ENCODE measurements around the gene EDN2.

Gene EDN2

DNA sequence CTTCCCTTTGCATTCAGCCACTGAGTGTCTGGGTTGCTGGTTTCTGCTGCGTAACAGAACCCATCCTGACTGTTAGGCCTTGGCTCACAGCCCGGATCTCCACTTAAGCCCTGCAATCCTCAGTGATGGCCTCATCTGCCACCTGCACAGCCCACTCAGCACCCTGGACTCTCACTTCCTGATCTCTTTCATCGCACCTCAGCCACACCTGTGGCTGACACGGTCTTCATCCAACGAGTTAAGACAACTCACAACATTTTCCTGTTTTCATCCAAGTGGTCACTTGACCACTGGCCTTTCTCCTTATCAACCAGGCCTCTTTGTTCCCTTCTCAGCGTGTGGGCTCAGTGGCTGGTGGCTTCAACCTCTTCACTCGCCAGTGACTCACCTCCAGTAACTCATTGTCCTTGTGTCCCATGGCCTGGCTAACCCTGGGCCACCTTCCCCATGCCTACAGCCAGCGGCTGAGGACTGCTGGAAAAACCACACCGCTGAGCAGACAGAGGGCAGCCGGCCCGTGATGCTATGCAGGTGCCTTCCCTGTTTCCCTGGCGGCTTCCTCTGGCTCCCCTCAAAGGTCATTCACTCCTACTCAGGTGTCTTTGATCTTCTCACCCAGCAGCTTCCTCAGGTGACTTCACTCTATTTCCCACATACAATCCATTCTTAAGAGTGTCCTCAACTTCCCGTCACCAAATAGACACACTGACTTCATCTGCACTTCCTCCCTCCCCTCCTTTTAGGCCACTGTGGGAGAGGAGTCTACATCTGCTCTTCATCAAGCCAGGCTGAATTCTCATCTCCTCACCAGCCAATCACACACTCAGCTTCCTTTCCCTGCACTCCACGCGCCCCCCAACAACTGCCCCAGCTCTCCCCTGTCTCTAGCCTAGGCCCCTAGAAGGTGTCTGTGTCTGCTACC is 19.9 kb upstream of the EDN2 start:
- Histone ChIP-seq H4K20me1 (peaks cover 0 to 45% (median 11%) of the 10 kb centered on the region in 11 experiments; a peak in 10 of 22 replicates), H3K4me2 (peak overlapping the region in 7 of 11 experiments; percentile 1 to 40 (median 18); a peak in 7 of 22 replicates), H3K9ac (no peak overlapping the region), H3K4me1 (peaks cover 6 to 38% (median 21%) of the 10 kb centered on the region in 10 experiments; a peak in 18 of 20 replicates), H3K27ac (no peak overlapping the region), H3K4me3 (no peak overlapping the region), H3K9me3 (replicated peaks in 1 of 11) (no peaks in the 10 kb centered on the region), H3K36me3 (no peaks in the 10 kb centered on the region), H3K27me3 (peaks cover 0 to 8% (median 0%) of the 10 kb centered on the region in 11 experiments; a peak in 4 of 22 replicates)
- no peak for TF ChIP-seq Cebpa-rat (IDR thresholded peaks at IDR 0.05)

DNA sequence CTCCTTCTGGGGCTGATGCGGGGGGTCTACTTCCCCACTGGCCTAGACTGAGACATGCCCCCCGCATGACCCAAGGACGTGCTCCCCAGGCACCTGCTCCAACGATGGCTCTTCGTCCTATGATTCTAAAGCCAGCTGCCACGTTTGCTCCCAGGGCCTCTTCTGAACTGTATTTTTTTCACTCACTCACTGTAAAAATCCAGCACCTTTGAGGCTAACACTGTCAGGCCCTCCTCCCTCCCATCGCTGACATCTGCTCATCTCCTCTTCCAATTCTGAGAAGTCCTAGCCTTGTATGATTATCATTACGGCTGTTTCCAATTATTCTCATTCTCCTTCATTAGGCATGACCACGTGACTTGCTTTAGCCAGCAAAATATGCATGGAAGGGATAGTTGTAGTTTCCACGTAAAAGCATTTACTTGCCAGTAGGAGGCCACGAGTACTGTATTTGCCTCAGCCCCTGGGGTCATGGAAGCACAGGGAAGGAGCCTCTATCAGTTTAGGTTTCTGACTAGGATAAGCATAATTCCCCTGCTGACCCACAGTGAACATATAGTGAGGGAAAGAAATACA is 19.1 kb upstream of the EDN2 start:
- Histone ChIP-seq H4K20me1 (peaks cover 0 to 38% (median 6%) of the 10 kb centered on the region in 11 experiments; a peak in 8 of 22 replicates), H3K4me3 (no peak overlapping the region), H3K4me1 (peaks cover 6 to 38% (median 23%) of the 10 kb centered on the region in 10 experiments; a peak in 19 of 20 replicates), H3K9me3 (replicated peaks in 1 of 11) (no peaks in the 10 kb centered on the region), H3K9ac (no peak overlapping the region), H3K27me3 (peaks cover 0 to 7% (median 0%) of the 10 kb centered on the region in 11 experiments; a peak in 4 of 22 replicates), H3K36me3 (no peaks in the 10 kb centered on the region), H3K27ac (no peak overlapping the region), H3K4me2 (peak overlapping the region in 5 of 11 experiments; percentile 1 to 40 (median 9); a peak in 5 of 22 replicates)
- TF ChIP-seq Cebpa-rat (IDR thresholded peaks at IDR 0.05) = no peak

DNA sequence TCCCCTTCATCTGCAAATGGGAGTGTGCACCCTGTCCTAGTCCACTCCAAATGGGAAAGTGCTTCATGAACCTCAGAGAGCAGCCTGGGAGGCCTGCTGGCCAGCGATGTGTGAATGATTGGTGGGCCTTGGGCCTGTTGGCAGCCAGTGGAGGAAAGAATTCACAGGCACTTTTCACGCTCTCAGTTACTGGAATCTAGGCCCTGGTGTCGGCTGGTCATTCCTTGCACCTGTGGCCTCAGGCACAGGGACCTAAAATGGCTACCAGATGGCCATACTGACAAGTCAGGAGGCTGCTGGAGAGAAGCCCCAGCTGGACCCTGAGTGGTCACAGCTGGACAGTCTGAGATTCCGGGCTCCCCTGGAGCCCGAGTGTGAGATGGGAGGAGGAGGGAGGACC is 18.4 kb upstream of the EDN2 start:
- Histone ChIP-seq H3K27me3 (peaks cover 0 to 5% (median 0%) of the 10 kb centered on the region in 11 experiments; a peak in 3 of 22 replicates), H3K4me2 (0 out of 22 replicates have a peak overlapping the region, but pooled peaks of 1 of the 11 experiments have one; percentile 40), H3K36me3 (no peaks in the 10 kb centered on the region), H3K27ac (no peak overlapping the region), H3K9me3 (replicated peaks in 1 of 11) (no peaks in the 10 kb centered on the region), H3K4me1 (peaks cover 6 to 39% (median 26%) of the 10 kb centered on the region in 10 experiments; a peak in 19 of 20 replicates), H3K4me3 (no peak overlapping the region), H4K20me1 (peaks cover 0 to 31% (median 2%) of the 10 kb centered on the region in 11 experiments; a peak in 8 of 22 replicates), H3K9ac (no peak overlapping the region)
- no peak for TF ChIP-seq Cebpa-rat (IDR thresholded peaks at IDR 0.05)

DNA sequence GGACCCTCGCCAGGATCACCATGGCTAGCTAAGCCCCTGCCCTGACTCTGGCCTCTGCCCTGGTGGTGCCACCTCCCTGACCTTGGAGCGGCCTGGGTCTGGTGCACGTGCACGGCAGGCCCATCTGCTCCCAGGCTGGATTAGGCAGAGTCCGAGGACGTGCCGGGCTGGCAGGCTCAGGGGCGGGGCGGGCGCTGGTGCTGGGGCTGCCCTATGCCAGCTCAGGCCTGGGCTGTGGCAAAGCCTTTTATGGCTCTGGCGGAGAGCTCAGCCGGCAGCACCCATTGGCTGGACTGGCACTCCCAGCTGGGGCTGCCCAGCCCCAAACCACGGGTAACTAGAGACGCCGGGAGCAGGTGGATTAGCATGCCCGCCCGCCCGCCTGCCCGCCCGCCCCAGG is 17.1 kb upstream of the EDN2 start:
- no peak for TF ChIP-seq Cebpa-rat (IDR thresholded peaks at IDR 0.05)
- no peak overlapping the region for H3K9ac ChIP-seq
- peaks cover 8 to 52% (median 35%) of the 10 kb centered on the region in 10 experiments; a peak in 19 of 20 replicates for H3K4me1 ChIP-seq
- H4K20me1 ChIP-seq = peaks cover 0 to 21% (median 0%) of the 10 kb centered on the region in 11 experiments; a peak in 4 of 22 replicates
- H3K4me3 ChIP-seq = no peak overlapping the region
- no peaks in the 10 kb centered on the region for H3K9me3 ChIP-seq (replicated peaks in 1 of 11)
- no peak overlapping the region for H3K27ac ChIP-seq
- no peak overlapping the region for H3K4me2 ChIP-seq
- H3K27me3 ChIP-seq = peaks cover 1 to 7% (median 4%) of the 10 kb centered on the region in 11 experiments; a peak in 17 of 22 replicates
- H3K36me3 ChIP-seq = no peaks in the 10 kb centered on the region

DNA sequence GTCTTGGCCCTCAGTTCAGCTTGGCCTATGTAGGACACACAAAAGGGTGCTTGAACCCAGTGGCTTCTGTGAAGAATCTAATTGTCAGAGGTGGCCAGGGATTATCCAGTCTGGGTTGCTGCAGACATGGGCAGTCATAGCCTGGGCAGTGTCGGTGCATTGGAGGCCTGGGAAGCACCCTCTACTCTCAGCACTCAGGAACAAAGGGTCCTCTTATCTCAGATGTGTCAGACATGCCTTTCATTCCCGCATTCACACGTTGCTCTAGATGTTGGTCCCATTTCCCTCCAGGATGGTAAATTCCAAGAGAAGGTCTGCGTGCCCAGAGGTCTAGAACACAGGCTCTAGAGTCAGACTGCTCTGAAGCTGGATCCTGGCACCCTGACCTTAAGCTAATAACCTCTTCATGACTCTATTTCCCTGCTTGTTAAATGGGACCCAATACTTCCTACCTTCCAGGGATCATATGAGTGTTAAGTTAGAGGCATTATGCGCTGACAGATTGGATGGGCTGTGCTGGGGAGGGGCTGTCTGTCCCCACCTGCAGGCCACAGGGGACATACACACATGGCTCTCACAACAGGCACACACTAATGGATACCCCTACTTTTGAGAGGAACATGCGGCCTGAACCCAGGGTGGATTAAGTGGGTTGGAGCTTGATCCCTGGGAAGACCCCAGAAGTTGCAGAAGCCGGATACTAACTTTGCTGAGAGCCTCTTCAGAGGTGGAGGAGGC is 16.5 kb upstream of the EDN2 start:
- no peaks in the 10 kb centered on the region for H3K9me3 ChIP-seq (replicated peaks in 1 of 11)
- H3K27ac ChIP-seq = no peak overlapping the region
- no peak for TF ChIP-seq Cebpa-rat (IDR thresholded peaks at IDR 0.05)
- H3K4me3 ChIP-seq = no peak overlapping the region
- H3K27me3 ChIP-seq = peaks cover 8 to 14% (median 11%) of the 10 kb centered on the region in 11 experiments; a peak in 21 of 22 replicates
- H3K36me3 ChIP-seq = no peaks in the 10 kb centered on the region
- H3K4me1 ChIP-seq = peaks cover 12 to 59% (median 41%) of the 10 kb centered on the region in 10 experiments; a peak in 19 of 20 replicates
- no peak overlapping the region for H3K4me2 ChIP-seq
- H3K9ac ChIP-seq = no peak overlapping the region
- H4K20me1 ChIP-seq = peaks cover 0 to 15% (median 0%) of the 10 kb centered on the region in 11 experiments; a peak in 4 of 22 replicates

DNA sequence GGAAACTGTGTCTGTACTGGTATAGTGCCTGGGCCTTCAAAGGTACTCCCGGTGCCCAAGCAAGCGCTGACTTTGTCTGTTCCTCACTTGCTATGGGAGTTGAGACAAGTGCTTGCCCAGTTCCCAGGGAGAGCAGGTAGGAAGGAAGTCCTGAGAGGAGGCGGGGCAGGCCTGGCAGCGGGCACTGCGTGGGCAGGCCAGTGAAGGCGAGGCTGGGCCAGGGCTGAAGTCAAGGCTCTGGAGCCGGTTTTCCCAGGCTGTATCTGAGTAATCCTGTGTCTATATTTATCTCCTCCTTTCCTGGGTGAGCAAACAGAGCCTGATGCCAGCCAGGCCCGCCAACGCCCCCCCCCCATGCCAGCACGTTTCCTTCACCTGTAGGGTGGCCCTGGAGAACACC is 15.9 kb upstream of the EDN2 start:
- peaks cover 0 to 11% (median 0%) of the 10 kb centered on the region in 11 experiments; a peak in 2 of 22 replicates for H4K20me1 ChIP-seq
- no peaks in the 10 kb centered on the region for H3K36me3 ChIP-seq
- H3K27me3 ChIP-seq = peaks cover 13 to 19% (median 17%) of the 10 kb centered on the region in 11 experiments
- no peak overlapping the region for H3K4me3 ChIP-seq
- H3K9me3 ChIP-seq (replicated peaks in 1 of 11) = no peaks in the 10 kb centered on the region
- no peak overlapping the region; a peak in 1 of 22 replicates for H3K4me2 ChIP-seq
- H3K4me1 ChIP-seq = peaks cover 17 to 64% (median 47%) of the 10 kb centered on the region in 10 experiments; a peak in 19 of 20 replicates
- H3K27ac ChIP-seq = no peak overlapping the region
- TF ChIP-seq Cebpa-rat (IDR thresholded peaks at IDR 0.05) = no peak
- H3K9ac ChIP-seq = no peak overlapping the region

DNA sequence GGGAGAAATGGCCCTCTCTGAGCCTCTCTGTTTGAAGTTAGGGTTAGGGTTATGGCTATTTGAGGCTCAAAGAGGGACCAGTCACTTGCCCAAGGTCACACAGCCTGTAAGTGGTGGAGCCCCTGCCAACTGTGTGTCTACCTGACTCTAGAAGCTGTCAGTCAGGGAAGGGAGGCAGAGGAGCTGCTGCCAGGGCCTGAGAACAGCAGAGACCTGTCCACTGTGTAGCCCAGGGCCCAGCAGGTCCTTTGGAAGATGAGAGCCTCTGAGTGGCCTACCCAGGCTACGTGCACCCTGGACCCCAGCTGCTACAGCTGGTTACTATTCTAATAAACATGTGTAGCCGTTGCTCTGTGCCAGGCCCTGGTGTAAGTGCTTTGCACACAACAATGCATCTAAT is 15.1 kb upstream of the EDN2 start:
- Histone ChIP-seq H3K4me1 (peaks cover 17 to 65% (median 49%) of the 10 kb centered on the region in 10 experiments; a peak in 19 of 20 replicates), H3K4me2 (peak overlapping the region in 5 of 11 experiments; percentile 64 to 73 (median 71); a peak in 5 of 22 replicates), H4K20me1 (peaks cover 0 to 13% (median 0%) of the 10 kb centered on the region in 11 experiments; a peak in 2 of 22 replicates), H3K27me3 (peaks cover 16 to 25% (median 21%) of the 10 kb centered on the region in 11 experiments), H3K27ac (no peak overlapping the region), H3K9me3 (replicated peaks in 1 of 11) (no peaks in the 10 kb centered on the region), H3K4me3 (no peak overlapping the region), H3K9ac (no peak overlapping the region), H3K36me3 (no peaks in the 10 kb centered on the region)
- TF ChIP-seq Cebpa-rat (IDR thresholded peaks at IDR 0.05) = no peak

DNA sequence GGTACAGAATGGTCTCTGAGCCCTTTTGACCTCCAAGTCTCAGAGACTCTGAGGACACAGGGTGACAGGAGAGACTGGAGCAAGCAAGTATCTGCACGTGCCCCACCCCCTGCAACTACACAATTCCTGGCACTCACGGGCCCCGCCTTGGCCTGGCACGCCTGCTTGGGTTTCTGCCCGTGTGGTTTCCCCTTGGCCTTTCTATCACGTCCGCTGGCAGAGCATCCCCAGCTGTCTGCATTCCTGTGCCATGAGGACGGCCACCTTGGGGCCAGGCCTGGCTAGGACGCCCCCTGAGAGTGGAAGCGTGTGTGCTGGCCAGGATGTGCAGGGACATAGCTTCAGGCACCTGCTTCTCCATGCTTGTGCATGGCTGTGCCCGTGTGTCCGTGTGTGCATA is 14.3 kb upstream of the EDN2 start:
- H3K4me3 ChIP-seq = no peak overlapping the region
- no peak overlapping the region for H3K27ac ChIP-seq
- 0 out of 22 replicates have a peak overlapping the region, but pooled peaks of 1 of the 11 experiments have one; percentile 1 for H3K9ac ChIP-seq
- peaks cover 0 to 7% (median 0%) of the 10 kb centered on the region in 11 experiments; a peak in 3 of 22 replicates for H4K20me1 ChIP-seq
- peaks cover 13 to 57% (median 42%) of the 10 kb centered on the region in 10 experiments; a peak in 19 of 20 replicates for H3K4me1 ChIP-seq
- peaks cover 16 to 25% (median 21%) of the 10 kb centered on the region in 11 experiments for H3K27me3 ChIP-seq
- TF ChIP-seq Cebpa-rat (IDR thresholded peaks at IDR 0.05) = no peak
- no peaks in the 10 kb centered on the region for H3K36me3 ChIP-seq
- no peaks in the 10 kb centered on the region for H3K9me3 ChIP-seq (replicated peaks in 1 of 11)
- peak overlapping the region; percentile 13 to 73 (median 64); a peak in 19 of 22 replicates for H3K4me2 ChIP-seq

Data from BLaER1 treated with 17β-estradiol and CSF1 and Interleukin-3, amounts not matched to agents 10 nM and 100 nM (cell line).